H54 (cell line): ENCODE data around the gene TPR.
"Not testable (repeated sequence)": the region's sequence is repeated elsewhere in the genome, so short reads cannot be mapped to it uniquely, and the experiment has no call there.

Experiments used
- DNase-seq: peaks from one replicate; pipeline ENCODE4 v3.0.0; 2011; ENCODE audit warnings: low spot score, mixed read lengths; ENCODE audit not compliant: insufficient read length
- FAIRE-seq: peaks from 3 replicates; lab custom pipeline; 2011; peaks lifted over from hg19 to GRCh38; lab: Jason Lieb, UNC
- POLR2A ChIP-seq: IDR thresholded peaks from 2 replicates; pipeline ENCODE4 v1.6.1; 2011; ENCODE audit warnings: low read depth, mild to moderate bottlenecking, low read length

Gene TPR

GRCh38 chr1:186386725-186387383 is 11.8 kb upstream of the TPR start:
- FAIRE-seq = no peak
- DNase-seq = no peak
- TF ChIP-seq POLR2A = no peak

GRCh38 chr1:186375929-186376319 is 871 bp upstream of the TPR start:
- no peak for TF ChIP-seq POLR2A
- DNase-seq (peak; percentile 12), FAIRE-seq (no peak)

GRCh38 chr1:186374303-186375151 is 526 bp downstream of the TPR start:
- FAIRE-seq (no peak), DNase-seq (peak; percentile 3)

GRCh38 chr1:186347837-186348691 is 27.0 kb downstream of the TPR start:
- not testable (repeated sequence) for FAIRE-seq, DNase-seq

More at GRCh38 chr1:186374303-186375151, 526 bp downstream of the TPR start:
- no peak for TF ChIP-seq POLR2A

GRCh38 chr1:186340772-186341171 is 34.3 kb downstream of the TPR start:
- DNase-seq = no peak
- FAIRE-seq = no peak
- TF ChIP-seq POLR2A = no peak

GRCh38 chr1:186337554-186337953 is 37.5 kb downstream of the TPR start:
- no peak for DNase-seq
- TF ChIP-seq POLR2A = no peak
- no peak for FAIRE-seq

GRCh38 chr1:186330758-186331157 is 44.3 kb downstream of the TPR start:
- DNase-seq = no peak
- no peak for FAIRE-seq
- TF ChIP-seq POLR2A = no peak

- no peak for TF ChIP-seq POLR2A
- no peak for FAIRE-seq
- DNase-seq = no peak
Measured at GRCh38 chr1:186327331-186327730, 47.7 kb downstream of the TPR start.

GRCh38 chr1:186326009-186326408 is 49.0 kb downstream of the TPR start:
- no peak for TF ChIP-seq POLR2A
- DNase-seq (no peak), FAIRE-seq (peak; percentile 30)

GRCh38 chr1:186325239-186325638 is 49.8 kb downstream of the TPR start:
- no peak for TF ChIP-seq POLR2A
- FAIRE-seq (no peak), DNase-seq (no peak)

- no peak for FAIRE-seq
- no peak for DNase-seq
- TF ChIP-seq POLR2A = no peak
Measured at GRCh38 chr1:186323865-186324264, 51.2 kb downstream of the TPR start.

- TF ChIP-seq POLR2A = no peak
- no peak for FAIRE-seq
- DNase-seq = no peak
Measured at GRCh38 chr1:186315570-186315969, 59.5 kb downstream of the TPR start.

- FAIRE-seq (no peak), DNase-seq (no peak)
- TF ChIP-seq POLR2A = no peak
Measured at GRCh38 chr1:186311375-186312051, 63.5 kb downstream of the TPR start.
